T-helper 17 cell (primary cell): ENCODE results near the gene SLC35F1. TPM values are rescaled to one million over a fixed set of nuclear protein-coding genes. Genes with fewer than 3 reads are reported as not detected.

Experiments
- ATAC-seq: fragments of 150-1000 bp; cut with Tn5 transposase; 2 replicates; pipeline ENCODE4 v1.10.0; 2021; ENCODE audit warnings: mild to moderate bottlenecking, moderate library complexity
- DNase-seq, 3 donors: peaks; one replicate each; pipeline versions ENCODE4 v3.0.0 to v3.0.0-alpha.2; 2020 to 2021
- H3K9me3 ChIP-seq: one replicate; pipeline ENCODE4 v1.7.0; 2013; ENCODE audit warnings: low read length, mild to moderate bottlenecking; ENCODE audit not compliant: control insufficient read depth, poor library complexity, severe bottlenecking
- H3K27ac Mint-ChIP-seq: one replicate; pipeline ENCODE4 v1.8.0; 2022; ENCODE audit warnings: mild to moderate bottlenecking, moderate library complexity, mixed read lengths
- H3K27me3 Mint-ChIP-seq: one replicate; pipeline ENCODE4 v1.8.0; 2022; ENCODE audit warnings: mixed read lengths
- H3K36me3 Mint-ChIP-seq: one replicate; pipeline ENCODE4 v1.8.0; 2022; ENCODE audit warnings: low read depth, mixed read lengths
- H3K4me1 Mint-ChIP-seq: one replicate; pipeline ENCODE4 v1.8.0; 2022; ENCODE audit warnings: mild to moderate bottlenecking, mixed read lengths
- H3K4me3 Mint-ChIP-seq: one replicate; pipeline ENCODE4 v1.8.0; 2022; ENCODE audit warnings: mild to moderate bottlenecking, moderate library complexity, mixed read lengths
- total RNA-seq, 4 donors: library from RNA in 2 of 4; stranded (reverse) in 2 of 4; gene quantifications; one replicate each; pipeline ENCODE4 v1.2.3 and lab custom pipeline; 2022 to 2026

Gene SLC35F1
- total RNA-seq, 2 donors from 2014 or later: not detected

GRCh38 chr6:118168421-118168820 lies 261.4 kb downstream of the SLC35F1 start:
- H3K9me3 ChIP-seq: no peaks in the 10 kb centered on the region
- ATAC-seq (no peak), DNase-seq (no peak)
- Mint-ChIP-seq H3K27me3 (peaks cover 18% of the 10 kb centered on the region), H3K36me3 (no peaks in the 10 kb centered on the region), H3K4me3 (no peak overlapping the region), H3K4me1 (no peaks in the 10 kb centered on the region), H3K27ac (no peak overlapping the region)

DNA sequence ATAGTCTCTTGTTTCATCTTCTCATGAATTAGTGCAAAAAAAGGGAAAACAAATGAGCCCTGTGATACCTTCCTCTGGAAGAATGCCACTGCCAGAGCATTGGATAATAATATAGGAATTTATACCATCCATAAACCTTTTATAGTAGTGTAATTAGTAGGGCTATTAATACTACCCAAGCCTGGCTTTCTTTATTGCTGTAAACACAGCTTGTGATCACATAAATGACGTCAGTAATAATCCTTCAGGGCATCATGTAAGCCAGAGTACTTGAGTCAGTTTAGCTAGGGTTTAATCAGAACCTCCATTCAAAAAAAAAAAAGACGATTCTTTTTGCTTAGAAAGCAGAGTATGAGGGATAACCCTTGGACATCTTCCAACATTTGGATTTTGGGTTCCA lies 264.8 kb downstream of the SLC35F1 start:
- Mint-ChIP-seq H3K36me3 (no peaks in the 10 kb centered on the region), H3K4me3 (no peak overlapping the region), H3K27me3 (peaks cover 8% of the 10 kb centered on the region), H3K27ac (no peak overlapping the region), H3K4me1 (no peaks in the 10 kb centered on the region)
- DNase-seq: no peak
- no peak for ATAC-seq
- H3K9me3 ChIP-seq: peaks cover 2% of the 10 kb centered on the region

DNA sequence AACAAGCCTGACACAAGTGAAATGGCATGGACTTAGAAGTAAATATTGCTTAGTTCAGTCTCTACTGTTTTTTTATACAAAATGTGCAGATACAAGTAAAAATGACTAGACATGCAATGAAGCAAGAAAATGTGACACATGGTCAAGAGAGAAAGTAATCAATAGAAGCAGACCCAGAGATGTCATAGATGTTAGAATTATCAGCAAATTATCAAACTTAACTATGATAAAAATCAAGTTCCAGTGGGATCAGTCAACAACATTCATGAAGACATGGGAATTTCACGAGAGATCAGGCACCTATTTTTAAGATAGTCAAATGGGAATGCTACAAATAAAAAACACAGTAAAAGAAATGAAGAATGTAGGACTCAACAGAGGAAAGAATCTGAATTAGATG lies 267.0 kb downstream of the SLC35F1 start:
- DNase-seq: no peak

DNA sequence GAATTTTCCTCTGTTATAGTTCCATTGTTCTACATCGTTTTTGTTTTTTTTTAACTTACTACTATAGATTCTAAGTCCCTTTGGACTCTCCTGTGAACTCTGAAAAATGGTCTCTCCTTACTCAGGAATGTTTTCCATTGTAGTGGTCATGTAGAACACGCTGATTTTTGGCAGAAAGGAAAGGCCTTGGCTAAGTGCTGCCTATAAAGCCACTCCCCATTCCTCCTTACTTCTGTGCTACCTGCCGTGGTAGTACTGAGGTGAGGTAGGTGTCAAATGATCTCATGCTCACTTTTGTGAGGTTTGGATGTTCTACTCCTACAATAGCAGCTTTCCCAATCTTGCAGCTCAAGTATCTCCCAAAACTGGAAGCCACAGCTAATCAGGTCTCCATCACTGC lies 270.7 kb downstream of the SLC35F1 start:
- Mint-ChIP-seq H3K27ac (no peak overlapping the region), H3K36me3 (peaks cover 2% of the 10 kb centered on the region), H3K4me1 (no peaks in the 10 kb centered on the region), H3K27me3 (peaks cover 19% of the 10 kb centered on the region), H3K4me3 (no peak overlapping the region)
- peaks cover 2% of the 10 kb centered on the region for H3K9me3 ChIP-seq
- DNase-seq: no peak
- ATAC-seq: no peak

More for the DNA sequence above, 267.0 kb downstream of the SLC35F1 start:
- no peaks in the 10 kb centered on the region for H3K36me3 Mint-ChIP-seq
- peaks cover 2% of the 10 kb centered on the region for H3K9me3 ChIP-seq
- H3K4me3 Mint-ChIP-seq: no peak overlapping the region
- peaks cover 8% of the 10 kb centered on the region for H3K27me3 Mint-ChIP-seq
- H3K4me1 Mint-ChIP-seq: no peaks in the 10 kb centered on the region
- no peak overlapping the region for H3K27ac Mint-ChIP-seq
- ATAC-seq: no peak

DNA sequence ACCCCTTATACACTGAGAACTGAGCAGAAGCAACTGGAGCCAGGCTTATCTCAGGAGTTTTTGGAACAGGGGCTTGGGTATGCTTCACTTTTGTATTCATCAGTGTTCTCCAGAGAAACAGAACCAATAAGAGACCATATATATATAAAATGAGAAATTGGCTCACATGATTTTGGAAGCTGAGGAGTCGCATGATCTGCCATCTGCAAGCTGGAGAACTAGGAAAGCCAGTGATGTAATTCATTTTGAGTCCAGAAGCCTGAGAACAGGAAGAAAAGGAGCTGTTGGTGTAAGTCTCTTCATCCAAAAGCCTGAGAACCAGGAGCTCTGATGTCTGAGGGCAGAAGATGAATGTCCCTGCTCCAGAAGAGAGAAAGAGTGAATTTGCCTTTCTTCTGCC lies 272.0 kb downstream of the SLC35F1 start:
- DNase-seq (no peak), ATAC-seq (no peak)
- Mint-ChIP-seq H3K27me3 (peaks cover 19% of the 10 kb centered on the region), H3K4me1 (no peaks in the 10 kb centered on the region), H3K4me3 (no peak overlapping the region), H3K27ac (no peak overlapping the region), H3K36me3 (peaks cover 2% of the 10 kb centered on the region)
- H3K9me3 ChIP-seq: peaks cover 2% of the 10 kb centered on the region

DNA sequence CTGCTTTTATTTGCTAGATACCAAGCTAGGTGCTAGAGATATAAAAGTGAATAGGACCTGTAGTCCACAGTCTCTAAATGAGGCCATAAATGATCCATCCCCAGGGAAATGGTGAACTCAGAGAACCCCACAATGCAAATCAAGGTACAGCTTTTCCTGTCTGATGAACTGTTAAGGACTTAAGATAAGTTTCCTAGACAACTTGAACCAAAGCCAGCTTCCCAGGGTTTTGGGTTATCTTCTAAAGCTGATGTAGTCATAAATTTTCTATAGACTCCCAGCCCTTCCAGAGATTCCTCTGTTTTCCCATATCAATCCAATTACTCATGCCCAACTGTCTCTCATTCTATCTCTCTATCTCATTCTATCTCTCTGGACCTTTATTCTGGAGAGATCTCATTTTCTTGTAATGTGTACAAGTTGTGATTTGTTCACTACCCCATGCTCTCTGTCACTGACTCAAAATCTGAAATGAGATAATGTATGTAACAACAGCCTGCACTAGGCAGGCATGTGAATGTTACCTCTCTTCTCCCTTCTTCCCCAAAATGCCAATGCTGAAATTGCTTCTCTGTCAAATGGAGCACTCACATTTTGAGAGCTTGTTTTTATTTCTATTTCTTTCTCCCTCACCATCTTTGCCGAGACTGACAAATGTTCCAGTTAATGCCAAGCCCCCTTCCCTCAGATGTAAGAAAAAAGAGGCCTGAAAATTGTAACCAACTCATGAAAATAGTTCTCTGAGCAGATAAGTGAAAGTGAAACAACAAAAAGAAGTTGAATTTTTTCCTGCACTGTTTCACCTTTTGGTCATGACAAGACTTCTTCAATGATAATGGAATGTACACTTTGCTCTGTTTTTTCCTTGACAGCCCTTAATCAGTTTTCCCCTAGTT lies 279.9 kb downstream of the SLC35F1 start:
- Mint-ChIP-seq H3K27ac (peak overlapping the region; percentile 8), H3K4me1 (peaks cover 9% of the 10 kb centered on the region), H3K4me3 (peak overlapping the region; percentile 7), H3K36me3 (no peaks in the 10 kb centered on the region), H3K27me3 (peaks cover 8% of the 10 kb centered on the region)
- no peaks in the 10 kb centered on the region for H3K9me3 ChIP-seq
- DNase-seq: no peak
- no peak for ATAC-seq

- H3K27ac Mint-ChIP-seq: peak overlapping the region; percentile 8
- H3K4me1 Mint-ChIP-seq: peaks cover 9% of the 10 kb centered on the region
- ATAC-seq: no peak
Observed at GRCh38 chr6:118187568-118188164, 280.6 kb downstream of the SLC35F1 start.

GRCh38 chr6:118188561-118188960 lies 281.5 kb downstream of the SLC35F1 start:
- H3K36me3 Mint-ChIP-seq: no peaks in the 10 kb centered on the region
- H3K27ac Mint-ChIP-seq: no peak overlapping the region
- peaks cover 9% of the 10 kb centered on the region for H3K4me1 Mint-ChIP-seq
- no peak overlapping the region for H3K4me3 Mint-ChIP-seq
- H3K9me3 ChIP-seq: no peaks in the 10 kb centered on the region
- DNase-seq: no peak
- ATAC-seq: no peak
- peaks cover 8% of the 10 kb centered on the region for H3K27me3 Mint-ChIP-seq

More at GRCh38 chr6:118187568-118188164, 280.6 kb downstream of the SLC35F1 start:
- no peaks in the 10 kb centered on the region for H3K9me3 ChIP-seq
- no peaks in the 10 kb centered on the region for H3K36me3 Mint-ChIP-seq
- peaks cover 8% of the 10 kb centered on the region for H3K27me3 Mint-ChIP-seq
- H3K4me3 Mint-ChIP-seq: peak overlapping the region; percentile 7
- DNase-seq: no peak

- no peak for ATAC-seq
- no peaks in the 10 kb centered on the region for H3K27me3 Mint-ChIP-seq
- H3K4me1 Mint-ChIP-seq: no peaks in the 10 kb centered on the region
Observed at GRCh38 chr6:118197539-118197938, 290.5 kb downstream of the SLC35F1 start.

GRCh38 chr6:118198746-118199145 lies 291.7 kb downstream of the SLC35F1 start:
- no peaks in the 10 kb centered on the region for H3K4me1 Mint-ChIP-seq

More at GRCh38 chr6:118197539-118197938, 290.5 kb downstream of the SLC35F1 start:
- H3K4me3 Mint-ChIP-seq: no peak overlapping the region
- no peak for DNase-seq
- H3K36me3 Mint-ChIP-seq: no peaks in the 10 kb centered on the region
- no peaks in the 10 kb centered on the region for H3K9me3 ChIP-seq
- H3K27ac Mint-ChIP-seq: no peak overlapping the region

DNA sequence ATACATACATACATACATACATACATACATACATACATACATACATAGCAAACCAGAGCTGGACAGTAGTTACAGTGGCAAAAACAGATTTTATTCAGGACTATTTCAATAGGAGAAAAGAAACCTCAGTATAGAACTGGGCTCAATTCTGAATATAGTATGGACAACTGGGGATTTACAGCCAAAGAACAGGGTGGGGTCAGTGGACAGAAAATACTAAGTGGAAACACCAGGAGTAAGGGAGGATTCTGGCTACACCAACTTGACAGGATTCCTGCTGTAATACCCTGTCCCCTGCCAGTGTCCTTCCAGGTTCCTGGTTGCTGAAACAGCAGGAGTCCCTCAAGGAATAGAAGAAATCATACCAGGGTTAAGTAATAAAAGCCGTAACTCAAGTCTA lies 293.1 kb downstream of the SLC35F1 start:
- Mint-ChIP-seq H3K27me3 (no peaks in the 10 kb centered on the region), H3K4me1 (no peaks in the 10 kb centered on the region), H3K36me3 (no peaks in the 10 kb centered on the region), H3K27ac (no peak overlapping the region), H3K4me3 (no peak overlapping the region)
- ATAC-seq (no peak), DNase-seq (no peak)
- H3K9me3 ChIP-seq: no peaks in the 10 kb centered on the region

More at GRCh38 chr6:118198746-118199145, 291.7 kb downstream of the SLC35F1 start:
- Mint-ChIP-seq H3K36me3 (no peaks in the 10 kb centered on the region), H3K27ac (no peak overlapping the region), H3K4me3 (no peak overlapping the region), H3K27me3 (no peaks in the 10 kb centered on the region)
- no peak for DNase-seq
- no peaks in the 10 kb centered on the region for H3K9me3 ChIP-seq
- ATAC-seq: no peak

GRCh38 chr6:118202517-118202916 lies 295.5 kb downstream of the SLC35F1 start:
- ATAC-seq (no peak), DNase-seq (no peak)
- Mint-ChIP-seq H3K27me3 (no peaks in the 10 kb centered on the region), H3K4me3 (no peak overlapping the region), H3K27ac (no peak overlapping the region), H3K36me3 (no peaks in the 10 kb centered on the region), H3K4me1 (no peaks in the 10 kb centered on the region)
- no peaks in the 10 kb centered on the region for H3K9me3 ChIP-seq

DNA sequence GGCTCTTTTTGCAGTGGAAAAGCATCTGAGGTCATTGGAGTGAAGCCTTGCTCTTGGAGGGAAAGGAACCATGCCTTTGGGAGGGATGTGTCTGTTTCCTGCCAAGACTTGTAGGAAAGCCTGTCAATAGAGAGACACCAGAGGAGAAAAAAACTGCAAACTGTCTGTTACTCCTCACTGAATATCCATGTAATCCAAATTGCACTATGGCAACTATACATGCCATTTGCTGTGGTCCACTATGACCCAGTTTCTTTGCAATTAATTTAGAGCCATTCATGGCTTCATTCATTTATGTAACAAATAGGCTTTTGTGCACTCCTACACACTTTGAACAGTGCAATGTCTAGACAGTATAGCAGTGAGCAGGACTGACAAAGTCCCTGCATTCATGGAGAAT lies 296.5 kb downstream of the SLC35F1 start:
- Mint-ChIP-seq H3K27me3 (peaks cover 6% of the 10 kb centered on the region), H3K4me1 (no peaks in the 10 kb centered on the region), H3K27ac (no peak overlapping the region), H3K36me3 (no peaks in the 10 kb centered on the region), H3K4me3 (no peak overlapping the region)
- ATAC-seq: no peak
- DNase-seq: no peak
- no peaks in the 10 kb centered on the region for H3K9me3 ChIP-seq
